ENCODE measurements around the gene GPR158.

GPR158 gene

GRCh38 chr10:25465582-25466372, 291.0 kb downstream of the GPR158 start:
- Histone ChIP-seq H2AFZ (ENCODE audit: low read length, unreplicated experiment) (no peak overlapping the region), H3K4me3 (ENCODE audit: low read depth, low read length) (peak overlapping the region; percentile 30; the same call in 1 of the 2 replicates), H3K27ac (ENCODE audit: low read depth, low read length) (no peak overlapping the region), H3K36me3 (ENCODE audit: insufficient read depth, low read length) (no peaks in the 10 kb centered on the region), H3K27me3 (ENCODE audit: insufficient read depth, low read length) (no peaks in the 10 kb centered on the region), H3K4me1 (ENCODE audit: control insufficient read depth, insufficient read depth, low read length, unreplicated experiment) (no peaks in the 10 kb centered on the region), H3K79me2 (ENCODE audit: control insufficient read depth, insufficient read depth, low read length, unreplicated experiment) (no peaks in the 10 kb centered on the region)

- H3K27ac ChIP-seq (ENCODE audit: low read depth, low read length), result no peak overlapping the region
- H3K79me2 ChIP-seq (ENCODE audit: control insufficient read depth, insufficient read depth, low read length, unreplicated experiment), result no peaks in the 10 kb centered on the region
- no peak overlapping the region for H3K4me3 ChIP-seq (ENCODE audit: low read depth, low read length)
- no peaks in the 10 kb centered on the region for H3K36me3 ChIP-seq (ENCODE audit: insufficient read depth, low read length)
- no peaks in the 10 kb centered on the region for H3K4me1 ChIP-seq (ENCODE audit: control insufficient read depth, insufficient read depth, low read length, unreplicated experiment)
- H3K27me3 ChIP-seq (ENCODE audit: insufficient read depth, low read length), result no peaks in the 10 kb centered on the region
- no peak overlapping the region for H2AFZ ChIP-seq (ENCODE audit: low read length, unreplicated experiment)
Measured at GRCh38 chr10:25467881-25468280, 293.1 kb downstream of the GPR158 start.

GRCh38 chr10:25481467-25481866, 306.7 kb downstream of the GPR158 start:
- Histone ChIP-seq H2AFZ (ENCODE audit: low read length, unreplicated experiment) (no peak overlapping the region), H3K79me2 (ENCODE audit: control insufficient read depth, insufficient read depth, low read length, unreplicated experiment) (no peaks in the 10 kb centered on the region), H3K4me3 (ENCODE audit: low read depth, low read length) (no peak overlapping the region), H3K36me3 (ENCODE audit: insufficient read depth, low read length) (no peaks in the 10 kb centered on the region), H3K4me1 (ENCODE audit: control insufficient read depth, insufficient read depth, low read length, unreplicated experiment) (no peaks in the 10 kb centered on the region), H3K27me3 (ENCODE audit: insufficient read depth, low read length) (no peaks in the 10 kb centered on the region), H3K27ac (ENCODE audit: low read depth, low read length) (no peak overlapping the region)

- Histone ChIP-seq H3K27me3 (ENCODE audit: insufficient read depth, low read length) (no peaks in the 10 kb centered on the region), H3K4me1 (ENCODE audit: control insufficient read depth, insufficient read depth, low read length, unreplicated experiment) (no peaks in the 10 kb centered on the region), H3K27ac (ENCODE audit: low read depth, low read length) (no peak overlapping the region), H2AFZ (ENCODE audit: low read length, unreplicated experiment) (no peak overlapping the region), H3K36me3 (ENCODE audit: insufficient read depth, low read length) (no peaks in the 10 kb centered on the region), H3K79me2 (ENCODE audit: control insufficient read depth, insufficient read depth, low read length, unreplicated experiment) (no peaks in the 10 kb centered on the region), H3K4me3 (ENCODE audit: low read depth, low read length) (no peak overlapping the region)
Measured at GRCh38 chr10:25483999-25484398, 309.2 kb downstream of the GPR158 start.

GRCh38 chr10:25487266-25487665, 312.5 kb downstream of the GPR158 start:
- Histone ChIP-seq H3K4me3 (ENCODE audit: low read depth, low read length) (no peak overlapping the region), H3K36me3 (ENCODE audit: insufficient read depth, low read length) (no peaks in the 10 kb centered on the region), H3K27ac (ENCODE audit: low read depth, low read length) (no peak overlapping the region), H3K79me2 (ENCODE audit: control insufficient read depth, insufficient read depth, low read length, unreplicated experiment) (no peaks in the 10 kb centered on the region), H2AFZ (ENCODE audit: low read length, unreplicated experiment) (no peak overlapping the region), H3K4me1 (ENCODE audit: control insufficient read depth, insufficient read depth, low read length, unreplicated experiment) (no peaks in the 10 kb centered on the region), H3K27me3 (ENCODE audit: insufficient read depth, low read length) (no peaks in the 10 kb centered on the region)

- no peak overlapping the region for H2AFZ ChIP-seq (ENCODE audit: low read length, unreplicated experiment)
- H3K4me1 ChIP-seq (ENCODE audit: control insufficient read depth, insufficient read depth, low read length, unreplicated experiment), result no peaks in the 10 kb centered on the region
- no peaks in the 10 kb centered on the region for H3K79me2 ChIP-seq (ENCODE audit: control insufficient read depth, insufficient read depth, low read length, unreplicated experiment)
- no peaks in the 10 kb centered on the region for H3K36me3 ChIP-seq (ENCODE audit: insufficient read depth, low read length)
- no peaks in the 10 kb centered on the region for H3K27me3 ChIP-seq (ENCODE audit: insufficient read depth, low read length)
- no peak overlapping the region for H3K4me3 ChIP-seq (ENCODE audit: low read depth, low read length)
- no peak overlapping the region for H3K27ac ChIP-seq (ENCODE audit: low read depth, low read length)
Measured at GRCh38 chr10:25492040-25492439, 317.2 kb downstream of the GPR158 start.

- Histone ChIP-seq H3K27ac (ENCODE audit: low read depth, low read length) (no peak overlapping the region), H3K27me3 (ENCODE audit: insufficient read depth, low read length) (no peaks in the 10 kb centered on the region), H2AFZ (ENCODE audit: low read length, unreplicated experiment) (no peak overlapping the region), H3K36me3 (ENCODE audit: insufficient read depth, low read length) (no peaks in the 10 kb centered on the region), H3K4me3 (ENCODE audit: low read depth, low read length) (no peak overlapping the region), H3K79me2 (ENCODE audit: control insufficient read depth, insufficient read depth, low read length, unreplicated experiment) (no peaks in the 10 kb centered on the region), H3K4me1 (ENCODE audit: control insufficient read depth, insufficient read depth, low read length, unreplicated experiment) (no peaks in the 10 kb centered on the region)
Measured at GRCh38 chr10:25492680-25493079, 317.9 kb downstream of the GPR158 start.

- peak overlapping the region; percentile 38 for H3K27ac ChIP-seq (ENCODE audit: low read depth, low read length)
- H3K27me3 ChIP-seq (ENCODE audit: insufficient read depth, low read length), result no peaks in the 10 kb centered on the region
- no peak overlapping the region for H3K4me3 ChIP-seq (ENCODE audit: low read depth, low read length)
Measured at GRCh38 chr10:25493122-25493893, 318.5 kb downstream of the GPR158 start.

GRCh38 chr10:25497246-25497645, 322.4 kb downstream of the GPR158 start:
- no peak overlapping the region for H2AFZ ChIP-seq (ENCODE audit: low read length, unreplicated experiment)

More at GRCh38 chr10:25493122-25493893, 318.5 kb downstream of the GPR158 start:
- H3K4me1 ChIP-seq (ENCODE audit: control insufficient read depth, insufficient read depth, low read length, unreplicated experiment), result no peaks in the 10 kb centered on the region
- H3K79me2 ChIP-seq (ENCODE audit: control insufficient read depth, insufficient read depth, low read length, unreplicated experiment), result no peaks in the 10 kb centered on the region
- no peaks in the 10 kb centered on the region for H3K36me3 ChIP-seq (ENCODE audit: insufficient read depth, low read length)
- H2AFZ ChIP-seq (ENCODE audit: low read length, unreplicated experiment), result no peak overlapping the region

GRCh38 chr10:25498645-25499044, 323.8 kb downstream of the GPR158 start:
- H3K27me3 ChIP-seq (ENCODE audit: insufficient read depth, low read length), result no peaks in the 10 kb centered on the region
- H2AFZ ChIP-seq (ENCODE audit: low read length, unreplicated experiment), result no peak overlapping the region
- no peak overlapping the region for H3K27ac ChIP-seq (ENCODE audit: low read depth, low read length)
- H3K4me1 ChIP-seq (ENCODE audit: control insufficient read depth, insufficient read depth, low read length, unreplicated experiment), result no peaks in the 10 kb centered on the region
- no peak overlapping the region for H3K4me3 ChIP-seq (ENCODE audit: low read depth, low read length)
- H3K36me3 ChIP-seq (ENCODE audit: insufficient read depth, low read length), result no peaks in the 10 kb centered on the region
- no peaks in the 10 kb centered on the region for H3K79me2 ChIP-seq (ENCODE audit: control insufficient read depth, insufficient read depth, low read length, unreplicated experiment)

More at GRCh38 chr10:25497246-25497645, 322.4 kb downstream of the GPR158 start:
- Histone ChIP-seq H3K79me2 (ENCODE audit: control insufficient read depth, insufficient read depth, low read length, unreplicated experiment) (no peaks in the 10 kb centered on the region), H3K27ac (ENCODE audit: low read depth, low read length) (no peak overlapping the region), H3K4me3 (ENCODE audit: low read depth, low read length) (no peak overlapping the region), H3K27me3 (ENCODE audit: insufficient read depth, low read length) (no peaks in the 10 kb centered on the region), H3K36me3 (ENCODE audit: insufficient read depth, low read length) (no peaks in the 10 kb centered on the region), H3K4me1 (ENCODE audit: control insufficient read depth, insufficient read depth, low read length, unreplicated experiment) (no peaks in the 10 kb centered on the region)

GRCh38 chr10:25501912-25502311, 327.1 kb downstream of the GPR158 start:
- Histone ChIP-seq H3K36me3 (ENCODE audit: insufficient read depth, low read length) (no peaks in the 10 kb centered on the region), H3K27me3 (ENCODE audit: insufficient read depth, low read length) (no peaks in the 10 kb centered on the region), H3K4me1 (ENCODE audit: control insufficient read depth, insufficient read depth, low read length, unreplicated experiment) (no peaks in the 10 kb centered on the region), H2AFZ (ENCODE audit: low read length, unreplicated experiment) (no peak overlapping the region), H3K27ac (ENCODE audit: low read depth, low read length) (no peak overlapping the region), H3K4me3 (ENCODE audit: low read depth, low read length) (no peak overlapping the region), H3K79me2 (ENCODE audit: control insufficient read depth, insufficient read depth, low read length, unreplicated experiment) (no peaks in the 10 kb centered on the region)
